A172 (cell line): Measurements from ENCODE around the gene SIGMAR1. TPM values are rescaled to one million over a fixed set of nuclear protein-coding genes. Genes with fewer than 3 reads are reported as not detected.

Experiments
- DNase-seq: peaks from one replicate; pipeline ENCODE4 v3.0.0-alpha.2; 2015; ENCODE audit warnings: low spot score
- total RNA-seq: library from RNA; depleted of rRNA; stranded (reverse); fragments of >200 nt; shearing (Covaris generic); gene quantifications from 2 replicates; pipeline ENCODE4 v1.2.3, GENCODE V29; 2014

SIGMAR1 gene
- total RNA-seq, 1 experiment from 2014 or later: 94.0 TPM

DNA sequence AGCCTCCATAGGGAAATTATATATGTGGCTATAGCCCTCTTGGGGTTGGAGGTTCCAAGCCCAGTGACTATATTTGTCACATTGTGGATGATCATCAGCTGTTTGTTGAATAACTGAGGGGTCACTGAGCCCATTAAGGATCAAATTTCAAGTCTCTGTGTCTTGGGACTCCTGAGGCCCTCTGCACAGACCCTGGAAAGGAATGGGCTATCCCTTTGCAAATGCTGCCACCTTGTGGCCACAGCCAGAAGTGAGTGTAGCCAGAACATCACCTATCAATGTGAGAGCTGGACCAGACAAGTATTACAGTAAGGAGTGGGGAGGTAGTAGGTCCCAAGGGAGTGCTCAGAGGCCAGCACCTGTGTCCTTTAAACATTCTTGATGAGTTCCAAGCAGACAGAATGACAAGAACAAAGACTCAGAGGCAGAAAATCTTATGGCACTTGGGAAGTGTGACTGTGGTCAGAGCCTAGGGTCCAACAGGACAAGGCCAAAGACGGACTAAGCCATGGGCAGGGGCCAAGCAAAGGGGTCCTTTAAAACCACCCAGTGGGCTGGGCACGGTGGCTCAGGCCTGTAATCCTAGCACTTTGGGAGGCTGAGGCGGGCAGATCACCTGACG lies 33.9 kb downstream of the SIGMAR1 start:
- DNase-seq: peak; percentile 59

- DNase-seq: no peak
Measured at GRCh38 chr9:34601937-34602573, 35.5 kb downstream of the SIGMAR1 start.

DNA sequence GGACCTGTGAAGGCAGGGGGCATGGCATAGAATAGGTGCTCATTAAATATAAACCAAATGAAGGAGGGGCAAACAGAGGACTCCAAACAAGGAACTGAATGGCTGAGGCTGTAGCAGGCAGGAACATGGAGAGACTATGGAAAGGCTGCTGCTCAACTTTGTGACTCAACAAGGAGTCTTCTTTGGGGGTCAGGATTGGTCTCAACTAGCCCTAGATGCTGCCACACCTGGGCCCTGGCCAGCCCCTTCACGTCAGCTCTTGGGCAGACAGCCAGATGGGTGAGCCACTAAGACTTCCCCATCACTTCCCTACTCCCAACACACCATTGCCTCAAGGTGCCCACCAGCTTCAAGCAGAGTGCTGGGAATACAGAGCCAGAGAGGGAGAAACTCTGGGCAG lies 36.7 kb downstream of the SIGMAR1 start:
- no peak for DNase-seq

- no peak for DNase-seq
Measured at GRCh38 chr9:34599546-34599945, 38.0 kb downstream of the SIGMAR1 start.

DNA sequence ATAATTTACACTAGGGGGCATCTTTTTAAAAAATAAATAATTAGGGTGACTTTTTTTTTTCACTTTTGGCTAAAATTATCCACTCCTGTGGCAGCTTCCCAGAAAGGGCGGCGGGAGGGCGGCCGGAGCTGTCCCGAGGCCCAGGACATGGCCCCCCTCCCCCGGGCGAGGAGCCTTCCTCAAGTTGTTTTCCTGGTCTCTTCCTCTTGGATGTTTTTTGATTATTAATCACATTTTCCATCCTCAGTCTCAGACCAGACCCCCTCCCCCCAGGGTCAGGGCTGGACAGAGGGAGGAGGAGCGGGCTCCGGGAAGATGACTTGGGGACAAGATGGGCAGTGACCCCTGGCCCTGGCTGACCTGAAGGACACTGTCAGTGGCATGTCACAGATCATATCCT lies 43.4 kb downstream of the SIGMAR1 start:
- DNase-seq: no peak

DNA sequence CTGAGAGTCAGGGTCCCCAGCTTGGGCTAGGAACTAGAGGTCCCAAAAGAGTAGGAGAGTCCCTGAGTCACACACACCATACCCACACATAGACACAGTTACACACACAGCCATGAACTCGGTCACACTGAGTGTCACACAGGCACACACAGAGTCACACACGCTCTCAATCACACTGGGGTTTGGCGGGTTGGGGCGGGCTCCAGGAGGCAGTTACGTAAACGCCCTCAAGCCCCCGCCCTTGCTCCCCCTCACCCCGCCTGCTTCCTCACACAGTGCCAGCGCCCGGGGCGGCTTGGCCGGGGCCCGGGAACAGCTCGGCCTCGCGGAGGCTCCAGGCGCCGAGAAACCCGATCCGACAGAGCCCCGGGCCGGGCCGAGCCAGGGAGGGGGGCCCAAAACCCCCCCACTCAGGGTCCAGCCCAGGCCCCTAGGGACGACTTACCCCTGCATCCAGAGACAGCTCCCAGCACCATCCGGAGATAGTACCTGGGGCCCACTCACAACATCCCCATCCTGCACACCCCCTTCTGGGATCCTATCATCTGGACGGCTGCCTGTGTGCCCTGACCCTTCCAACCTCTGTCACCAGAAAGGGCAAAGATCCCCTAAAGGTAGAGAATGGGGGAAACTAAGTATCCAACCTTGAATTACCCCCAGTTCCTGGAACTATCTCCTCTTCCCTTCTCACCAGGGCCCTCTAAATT lies 44.5 kb downstream of the SIGMAR1 start:
- no peak for DNase-seq

DNA sequence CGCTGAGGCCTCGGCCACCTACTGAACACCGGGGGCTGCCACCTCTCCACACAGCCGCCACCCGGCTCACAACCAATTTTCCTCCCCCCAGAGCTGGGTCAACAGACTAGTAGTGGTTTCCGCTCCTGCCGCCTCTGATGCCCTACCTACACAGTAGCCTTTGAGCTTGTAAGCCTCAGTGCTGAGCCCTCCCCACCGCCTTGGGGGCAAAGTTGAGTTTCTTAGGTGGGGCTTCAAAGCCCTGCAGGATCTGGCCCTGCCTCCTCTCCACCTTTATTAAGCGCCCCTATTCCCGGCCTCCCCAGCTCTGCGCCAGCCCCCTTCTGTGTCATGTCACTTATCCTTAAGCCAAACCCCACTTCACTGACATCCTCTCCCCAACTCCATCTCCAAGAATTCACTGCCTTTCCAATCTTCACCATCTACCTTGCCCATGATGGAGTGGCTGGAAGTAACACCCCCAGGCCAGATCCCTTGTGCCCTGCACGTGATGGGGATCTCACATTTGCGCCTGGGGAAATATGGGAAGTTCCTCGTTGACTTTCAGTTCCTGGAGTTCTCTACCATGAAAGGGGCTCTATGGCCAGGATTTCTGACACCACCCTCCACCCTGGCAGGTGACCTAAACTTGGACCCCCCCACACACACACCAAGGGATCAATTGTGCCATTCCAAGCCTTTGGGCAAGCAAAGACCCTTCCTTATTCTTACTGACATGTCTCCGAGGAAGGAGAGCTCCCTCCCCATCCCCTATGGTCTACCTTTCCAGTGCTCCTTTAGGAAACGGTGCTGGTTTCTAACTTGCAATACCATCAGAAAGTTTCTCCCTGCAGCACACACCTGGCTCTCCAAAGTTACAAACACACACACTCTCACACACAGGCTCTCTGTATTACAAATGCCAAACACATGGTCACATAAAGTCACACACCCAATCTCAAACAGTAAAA lies 45.4 kb downstream of the SIGMAR1 start:
- no peak for DNase-seq

DNA sequence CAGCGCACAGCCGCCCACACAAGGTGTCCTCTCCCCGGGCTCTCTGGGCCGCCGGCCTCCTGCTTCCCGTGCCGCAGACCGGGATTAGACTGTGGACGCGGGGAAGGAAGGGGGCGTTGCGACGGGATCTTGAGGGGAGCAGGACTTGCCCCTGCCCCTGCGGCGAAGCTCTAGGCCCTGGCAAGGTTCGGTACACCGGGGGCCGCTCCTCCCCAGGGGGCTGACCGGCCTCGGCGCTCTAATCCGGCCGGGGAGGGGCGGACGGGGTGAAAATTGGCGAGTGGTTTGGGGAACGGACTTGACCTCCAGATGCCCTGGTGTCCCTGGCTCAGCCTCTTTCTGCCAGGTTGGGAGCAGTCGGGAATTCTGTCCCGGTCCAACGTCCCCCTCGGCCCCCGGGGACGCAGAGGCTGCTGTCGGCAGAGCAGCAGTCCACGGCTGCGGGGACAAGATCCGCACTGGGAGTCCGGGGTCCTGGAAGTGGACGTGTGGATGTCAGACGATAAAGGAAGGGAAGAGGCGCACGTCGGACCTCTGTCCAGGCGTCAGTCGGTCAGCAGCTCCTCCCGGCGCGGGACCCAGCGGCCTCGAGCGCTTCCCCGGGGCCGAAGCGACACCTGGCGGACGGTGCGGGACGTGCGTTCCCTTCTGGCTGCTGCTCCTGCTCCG lies 46.2 kb downstream of the SIGMAR1 start:
- peak; percentile 47 for DNase-seq

DNA sequence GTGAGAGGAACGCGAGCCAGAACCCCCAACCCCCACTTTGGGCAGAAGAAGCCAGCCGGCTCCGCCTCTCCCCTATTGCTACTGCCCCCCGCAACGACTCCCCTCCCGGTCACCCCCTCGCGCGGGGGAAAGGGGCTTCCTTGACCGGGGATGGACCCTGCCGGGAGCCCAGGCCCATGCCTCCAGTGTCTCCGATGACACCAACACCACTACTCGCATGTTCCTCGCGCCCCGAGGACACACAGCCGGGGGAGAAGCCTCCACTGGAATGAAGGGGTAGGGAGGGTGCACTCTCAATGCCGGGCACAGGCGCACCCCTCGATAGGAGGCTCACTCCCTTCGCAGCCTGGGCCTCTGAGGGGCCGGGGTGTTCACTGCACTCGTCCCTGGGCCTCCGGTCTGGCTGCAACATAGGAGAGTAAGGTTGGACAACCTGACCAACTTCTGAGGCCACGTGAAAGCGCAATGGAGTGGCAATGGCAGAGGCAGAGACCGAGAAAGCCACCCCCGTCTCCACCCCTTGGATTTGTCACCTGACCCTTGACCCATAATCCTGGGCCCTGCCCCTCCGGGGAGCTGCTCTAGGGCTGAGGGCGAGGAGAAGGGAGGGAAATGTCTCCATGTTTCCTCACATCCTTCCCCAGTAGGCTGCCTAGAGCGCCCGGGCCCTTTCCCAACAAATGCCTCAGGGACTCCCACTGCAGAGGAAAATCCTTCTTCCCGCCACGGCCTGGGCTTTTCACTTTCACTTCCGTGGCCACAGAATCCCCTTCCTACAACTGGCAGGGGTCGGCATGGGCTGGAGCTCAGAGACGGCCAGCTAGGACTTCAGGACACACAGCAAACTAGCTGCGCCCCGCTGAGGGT lies 47.0 kb downstream of the SIGMAR1 start:
- no peak for DNase-seq

DNA sequence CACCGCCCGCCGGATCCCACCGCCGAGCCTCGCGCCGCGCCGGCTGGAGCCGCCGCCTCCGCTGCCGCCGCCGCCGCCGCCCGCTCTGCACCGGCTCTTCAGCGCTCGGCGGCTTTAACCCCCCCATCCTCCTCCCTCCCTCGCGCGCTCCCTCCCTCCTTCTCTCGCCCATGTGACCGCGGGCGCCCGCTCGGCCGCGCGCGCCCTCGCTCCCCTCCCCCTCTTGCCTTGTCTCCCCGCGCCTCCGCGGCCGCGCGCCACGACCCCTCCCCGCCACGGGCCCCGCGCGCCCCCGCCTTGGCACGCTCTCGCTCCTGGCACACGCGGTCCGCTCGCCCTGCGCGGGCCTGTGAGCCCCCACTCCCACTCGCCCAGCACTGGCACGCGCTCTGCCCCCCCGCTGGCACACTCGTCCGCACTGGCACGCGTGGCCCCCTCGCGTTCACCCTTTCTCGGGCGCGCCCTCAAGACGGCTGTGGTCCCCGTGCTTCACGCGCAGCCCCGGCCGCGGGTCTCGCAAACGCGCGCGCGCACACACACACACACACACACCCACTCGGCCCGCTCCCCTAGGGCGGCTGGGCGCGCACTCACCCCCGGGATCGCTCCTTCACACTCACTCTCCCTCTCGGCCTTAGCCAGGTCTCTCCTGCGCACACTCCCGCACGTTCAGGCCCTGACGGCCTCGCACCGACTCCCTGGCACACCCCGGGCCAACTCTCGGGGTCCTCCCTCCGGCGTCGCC lies 47.8 kb downstream of the SIGMAR1 start, which contains the start of gene CNTFR:
TSS of gene CNTFR (minus strand) at position 89 of the 745 bp plus-strand sequence. CDS start 20,743 bp downstream, outside the sequence.
- no peak for DNase-seq

DNA sequence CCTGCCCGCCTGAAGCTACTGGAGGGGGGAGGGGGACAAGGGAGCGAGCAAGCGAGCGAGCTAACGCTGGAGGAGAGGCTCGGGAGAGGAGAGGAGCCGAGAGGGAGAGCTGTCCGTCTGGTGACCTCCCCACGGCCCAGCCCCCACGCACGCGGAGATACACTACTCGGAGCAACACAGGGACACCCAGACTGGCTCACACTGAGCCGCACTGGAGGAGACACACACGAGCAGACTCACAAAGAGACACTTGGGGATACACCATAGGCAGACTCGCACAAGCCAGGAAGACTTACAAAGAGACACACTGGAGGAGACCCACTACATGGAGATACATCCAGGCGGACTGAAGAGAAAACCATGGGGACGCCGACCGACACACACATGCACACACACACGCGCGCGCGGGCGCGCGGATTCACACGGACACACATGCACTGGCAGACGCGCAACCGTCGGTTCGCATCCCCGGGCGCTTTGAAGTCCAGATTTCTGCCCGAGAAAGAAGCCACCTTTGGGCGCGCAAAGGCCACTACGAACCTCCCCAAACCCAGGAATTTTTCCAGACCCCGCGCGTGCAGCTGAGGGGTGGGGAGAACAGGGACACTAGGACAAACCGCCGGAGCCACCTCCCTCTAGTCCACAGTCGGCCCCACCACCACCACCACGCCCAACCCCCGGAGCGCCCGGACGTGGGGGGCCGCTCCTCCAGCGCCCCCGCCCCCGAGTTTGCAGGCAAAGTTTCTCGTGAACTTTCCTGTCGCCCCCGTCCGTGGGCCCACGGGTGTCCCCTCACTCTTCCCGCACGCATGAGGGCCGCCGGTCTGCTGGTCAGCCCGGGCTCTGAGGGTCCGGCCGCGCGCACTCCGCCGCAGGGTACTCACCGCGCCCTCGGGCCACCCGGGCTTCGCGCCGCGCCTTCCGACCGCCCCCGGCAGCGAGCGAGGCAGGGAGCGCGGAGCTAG lies 48.6 kb downstream of the SIGMAR1 start:
- DNase-seq: no peak

GRCh38 chr9:34587271-34587670 lies 50.3 kb downstream of the SIGMAR1 start:
- no peak for DNase-seq

DNA sequence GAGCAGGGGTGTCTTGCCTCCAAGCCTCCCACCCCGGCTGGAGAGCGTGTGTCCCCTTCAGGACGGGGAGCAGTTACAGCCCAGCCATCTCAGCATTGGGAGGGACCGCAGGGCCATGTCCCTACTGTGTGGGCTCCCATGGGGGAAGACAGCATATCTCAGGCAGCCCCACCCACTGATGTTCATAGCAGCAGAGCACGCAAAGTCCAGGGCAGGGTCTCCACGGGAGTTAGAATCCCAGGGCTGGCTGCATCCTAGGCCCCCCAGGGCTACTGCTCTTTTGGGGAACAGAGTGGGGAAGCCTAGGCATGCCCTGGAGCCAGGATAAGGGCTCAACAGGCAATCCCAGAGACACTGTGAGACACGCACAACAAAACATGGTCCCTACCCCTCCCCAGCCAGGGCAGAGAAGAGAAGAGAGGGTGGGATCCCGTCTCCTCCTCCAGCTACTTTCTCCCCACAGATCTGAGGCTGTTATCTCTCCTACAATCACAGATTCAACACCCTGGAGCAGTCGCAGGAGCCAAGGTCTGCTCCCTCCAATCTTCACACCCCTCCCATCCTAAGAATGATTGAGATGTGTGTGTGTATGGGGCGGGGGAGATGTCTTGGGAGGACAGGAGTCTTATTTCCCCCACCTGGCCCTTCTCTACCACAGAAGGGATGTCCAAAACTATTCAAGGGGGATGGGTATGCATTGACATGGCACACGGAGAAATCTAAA lies 51.5 kb downstream of the SIGMAR1 start:
- DNase-seq: no peak

DNA sequence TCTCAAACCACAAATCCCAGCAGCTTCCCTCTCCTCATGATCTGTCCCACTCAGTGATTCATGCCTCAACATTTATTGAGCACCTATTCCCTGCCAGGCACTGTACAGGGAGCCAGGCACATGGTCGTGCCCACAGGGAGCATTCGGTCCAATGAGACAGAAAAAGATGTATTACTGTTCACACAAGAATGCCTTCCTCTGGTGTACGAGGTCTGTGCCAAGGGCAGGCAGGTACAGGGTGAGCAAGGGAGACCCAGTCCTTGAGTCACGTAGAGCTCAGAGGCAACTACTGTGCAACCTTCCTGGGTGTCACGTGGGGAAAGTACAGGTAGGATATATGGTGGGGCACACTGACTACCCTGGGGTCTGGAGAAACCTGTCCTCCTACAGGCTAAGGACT lies 52.6 kb downstream of the SIGMAR1 start:
- DNase-seq: no peak
